ENCODE results near the gene MDFI.

DNA sequence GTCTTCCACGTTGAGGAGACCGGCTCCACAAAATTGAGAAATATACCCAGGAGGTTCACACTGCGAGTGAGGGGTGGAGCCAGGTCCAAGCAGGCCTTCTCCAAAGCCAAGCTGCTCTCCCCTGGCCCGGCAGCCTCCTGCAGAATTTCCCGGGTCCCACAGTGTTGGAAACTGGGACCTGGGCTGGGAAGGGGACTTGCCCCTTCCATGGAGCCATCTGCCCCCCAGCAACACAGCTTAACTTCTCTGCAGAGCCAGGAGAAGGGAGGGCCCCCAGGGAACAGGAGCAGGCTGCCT is 35.4 kb downstream of the MDFI start:
- TF ChIP-seq, protein P1, sequence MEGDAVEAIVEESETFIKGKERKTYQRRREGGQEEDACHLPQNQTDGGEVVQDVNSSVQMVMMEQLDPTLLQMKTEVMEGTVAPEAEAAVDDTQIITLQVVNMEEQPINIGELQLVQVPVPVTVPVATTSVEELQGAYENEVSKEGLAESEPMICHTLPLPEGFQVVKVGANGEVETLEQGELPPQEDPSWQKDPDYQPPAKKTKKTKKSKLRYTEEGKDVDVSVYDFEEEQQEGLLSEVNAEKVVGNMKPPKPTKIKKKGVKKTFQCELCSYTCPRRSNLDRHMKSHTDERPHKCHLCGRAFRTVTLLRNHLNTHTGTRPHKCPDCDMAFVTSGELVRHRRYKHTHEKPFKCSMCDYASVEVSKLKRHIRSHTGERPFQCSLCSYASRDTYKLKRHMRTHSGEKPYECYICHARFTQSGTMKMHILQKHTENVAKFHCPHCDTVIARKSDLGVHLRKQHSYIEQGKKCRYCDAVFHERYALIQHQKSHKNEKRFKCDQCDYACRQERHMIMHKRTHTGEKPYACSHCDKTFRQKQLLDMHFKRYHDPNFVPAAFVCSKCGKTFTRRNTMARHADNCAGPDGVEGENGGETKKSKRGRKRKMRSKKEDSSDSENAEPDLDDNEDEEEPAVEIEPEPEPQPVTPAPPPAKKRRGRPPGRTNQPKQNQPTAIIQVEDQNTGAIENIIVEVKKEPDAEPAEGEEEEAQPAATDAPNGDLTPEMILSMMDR (IDR thresholded peaks at IDR 0.05 in 4 of 5, conservative IDR thresholded peaks at IDR 0.05 in 1 of 5) = no peak
- TF ChIP-seq POLR2A (IDR thresholded peaks at IDR 0.05) = no peak
